Psoas muscle (tissue), 8 donors: ENCODE data around the gene NTRK2. TPM values are rescaled to one million over a fixed set of nuclear protein-coding genes. Genes with fewer than 3 reads are reported as not detected.

ENCODE experiments used
- ATAC-seq, 4 donors: fragments of 200-7000 bp; cut with Tn5 transposase; one replicate each; pipeline ENCODE4 v1.9.1; 2020; ENCODE audit warnings: moderate library complexity in 3 of 4, mild to moderate bottlenecking in 2 of 4
- DNase-seq, 2 donors: peaks; one replicate each; pipeline ENCODE4 v3.0.0-alpha.2; 2020
- H3K27ac ChIP-seq: fragments of 200-600 bp; one replicate; pipeline ENCODE4 v1.8.0; 2022
- H3K27me3 ChIP-seq, 3 donors: fragments of 200-600 bp in 1 of 3; one replicate each; pipeline versions ENCODE4 v1.6.1 to v1.8.0; 2013 to 2022; ENCODE audit warnings: low read length in 2 of 3, mild to moderate bottlenecking in 2 of 3, moderate library complexity in 1 of 3; ENCODE audit not compliant: insufficient read depth in 3 of 3
- H3K36me3 ChIP-seq, 2 donors: fragments of 200-600 bp in 1 of 2; one replicate each; pipeline versions ENCODE4 v1.6.1 to v1.8.0; 2013 to 2022; ENCODE audit warnings: low read depth in 1 of 2, mild to moderate bottlenecking in 1 of 2, moderate library complexity in 1 of 2; ENCODE audit not compliant: insufficient read depth in 1 of 2
- H3K4me1 ChIP-seq: fragments of 200-600 bp; one replicate; pipeline ENCODE4 v1.8.0; 2022
- H3K4me3 ChIP-seq: fragments of 200-600 bp; one replicate; pipeline ENCODE4 v1.8.0; 2022; ENCODE audit warnings: mild to moderate bottlenecking
- H3K9me3 ChIP-seq: fragments of 200-600 bp; one replicate; pipeline ENCODE4 v1.8.0; 2022
- CTCF ChIP-seq: fragments of 200-600 bp; IDR thresholded peaks from one replicate; pipeline ENCODE4 v1.8.0; 2022; ENCODE audit warnings: antibody characterized with exemption
- WGBS, 3 donors: extraction: QIAGEN DNeasy Blood & Tissue Kit; methylation state at CpG; one replicate each; pipeline versions ENCODE4 v1.1.6 to v1.1.7; 2013; 5-methylcytosine and 5-hydroxymethylcytosine counted together
- intact Hi-C, 2 donors: fragments of 100-400 bp; cut with DNase I; formaldehyde crosslinking; loops; one replicate each; pipeline versions ENCODE4 v1.11.0 to v1.14.2; 2022
- polyA plus RNA-seq, 3 donors: library from polyadenylated mRNA; stranded (reverse); fragments of 200-250 nt; gene quantifications; one replicate each; pipeline ENCODE4 v1.2.3, GENCODE V29; 2013
- total RNA-seq, 4 donors: library from RNA; stranded (reverse); fragmentation: NEBNext Ultra II Directional in 2 of 4; extraction: Animal tissue kit (Norgen Biotek cat#: 25700) in 2 of 4; gene quantifications; one replicate each; pipeline versions ENCODE4 v1.2.1 to v1.2.4, GENCODE V29; 2021 to 2023
- donor health status: healthy with polysubstance abuse.
- donor health status: DM: no; HTN: no; CAD: no; lungs with moderate emphysema.
- donor health status: Bipolar disorder and iron deficiency.
- donor health status: healthy.
- donor health status: DM: yes; HTN: yes; CAD: no.
- donor health status: DM: no; HTN: no; CAD: no.
- donor health status: DM: no; HTN: no; CAD: no.
- donor health status: DM: yes; HTN: yes; CAD: no.

NTRK2 gene
- total and polyA plus RNA-seq, 7 donors, result 0.46 to 3.6 (median 1.4) TPM

- DNase-seq (no peak), ATAC-seq (no peak)
- no peaks in the 10 kb centered on the region for H3K27me3 ChIP-seq
- H3K36me3 ChIP-seq, result no peaks in the 10 kb centered on the region
- H3K4me1 ChIP-seq, result no peaks in the 10 kb centered on the region
- no peaks in the 10 kb centered on the region for H3K9me3 ChIP-seq
- no peak overlapping the region for H3K27ac ChIP-seq
- H3K4me3 ChIP-seq, result no peak overlapping the region
- 93 to 97% (median 94%) methylated on average over 1 of the region's 1 CpG for WGBS, 3 donors
- intact Hi-C loops, result no loop called here
- no peak for TF ChIP-seq CTCF
Observed at GRCh38 chr9:84758817-84759216, 89.3 kb downstream of the NTRK2 start.

- H3K4me1 ChIP-seq, result no peaks in the 10 kb centered on the region
- DNase-seq (no peak), ATAC-seq (no peak)
- H3K9me3 ChIP-seq, result no peaks in the 10 kb centered on the region
- intact Hi-C loops, result no loop called here
- H3K4me3 ChIP-seq, result no peak overlapping the region
- H3K27me3 ChIP-seq, result no peaks in the 10 kb centered on the region
- H3K36me3 ChIP-seq, result no peaks in the 10 kb centered on the region
- no peak for TF ChIP-seq CTCF
- WGBS, 3 donors, result 68 to 79% (median 77%) methylated on average over 2 of the region's 2 CpGs
- no peak overlapping the region for H3K27ac ChIP-seq
Observed at GRCh38 chr9:84759300-84759750, 89.8 kb downstream of the NTRK2 start.

GRCh38 chr9:84759804-84760203 lies 90.3 kb downstream of the NTRK2 start:
- Histone ChIP-seq H3K27ac (no peak overlapping the region), H3K36me3 (no peaks in the 10 kb centered on the region), H3K4me1 (no peaks in the 10 kb centered on the region), H3K4me3 (no peak overlapping the region), H3K27me3 (no peaks in the 10 kb centered on the region), H3K9me3 (no peaks in the 10 kb centered on the region)
- 75 to 81% (median 77%) methylated on average over 2 of the region's 2 CpGs for WGBS, 3 donors
- intact Hi-C loops, result no loop called here
- ATAC-seq (no peak), DNase-seq (no peak)
- no peak for TF ChIP-seq CTCF

GRCh38 chr9:84761137-84761808 lies 91.7 kb downstream of the NTRK2 start:
- DNase-seq (no peak), ATAC-seq (no peak)
- Histone ChIP-seq H3K9me3 (no peaks in the 10 kb centered on the region), H3K4me1 (no peaks in the 10 kb centered on the region), H3K4me3 (no peak overlapping the region), H3K36me3 (no peaks in the 10 kb centered on the region), H3K27ac (no peak overlapping the region), H3K27me3 (no peaks in the 10 kb centered on the region)
- intact Hi-C loops, result no loop called here
- no peak for TF ChIP-seq CTCF
- 83 to 88% (median 84%) methylated on average over 2 of the region's 2 CpGs for WGBS, 3 donors

- TF ChIP-seq CTCF, result no peak
- H3K27ac ChIP-seq, result no peak overlapping the region
- no peaks in the 10 kb centered on the region for H3K27me3 ChIP-seq
- no peaks in the 10 kb centered on the region for H3K9me3 ChIP-seq
- DNase-seq, result no peak
- WGBS, 3 donors, result 86 to 91% (median 89%) methylated on average over 3 of the region's 3 CpGs
- no peaks in the 10 kb centered on the region for H3K4me1 ChIP-seq
- ATAC-seq, result no peak
- intact Hi-C loops, result no loop called here
- H3K4me3 ChIP-seq, result no peak overlapping the region
- H3K36me3 ChIP-seq, result no peaks in the 10 kb centered on the region
Observed at GRCh38 chr9:84772511-84772910, 103.0 kb downstream of the NTRK2 start.
